NCI-H1417 (cell line): ENCODE measurements around the gene RNF17.
"Not testable (repeated sequence)": the region's sequence is repeated elsewhere in the genome, so short reads cannot be mapped to it uniquely, and the experiment has no call there.

Source experiments
- DNase-seq, 3 experiments: peaks; one replicate each; lab custom pipeline; 2025; lab: John Stamatoyannopoulos, UW

The RNF17 gene

DNA sequence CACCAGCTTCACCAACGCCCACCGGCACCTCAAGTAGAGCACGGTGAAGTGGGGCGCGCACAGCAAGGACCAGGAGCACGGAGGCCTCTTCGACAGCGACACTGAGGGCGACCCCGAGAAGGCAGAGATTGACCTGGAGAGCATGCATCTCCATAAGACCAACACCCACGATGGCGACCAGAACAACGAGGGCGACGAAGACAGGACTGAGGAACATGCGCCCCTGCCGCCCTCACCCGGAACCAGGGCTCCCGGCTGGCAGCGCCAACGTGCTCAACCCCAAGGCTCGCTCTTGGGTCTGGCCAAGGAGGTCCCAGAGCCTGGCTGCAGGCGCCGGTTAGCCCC, 18.5 kb upstream of the RNF17 start:
- no peak for DNase-seq

DNA sequence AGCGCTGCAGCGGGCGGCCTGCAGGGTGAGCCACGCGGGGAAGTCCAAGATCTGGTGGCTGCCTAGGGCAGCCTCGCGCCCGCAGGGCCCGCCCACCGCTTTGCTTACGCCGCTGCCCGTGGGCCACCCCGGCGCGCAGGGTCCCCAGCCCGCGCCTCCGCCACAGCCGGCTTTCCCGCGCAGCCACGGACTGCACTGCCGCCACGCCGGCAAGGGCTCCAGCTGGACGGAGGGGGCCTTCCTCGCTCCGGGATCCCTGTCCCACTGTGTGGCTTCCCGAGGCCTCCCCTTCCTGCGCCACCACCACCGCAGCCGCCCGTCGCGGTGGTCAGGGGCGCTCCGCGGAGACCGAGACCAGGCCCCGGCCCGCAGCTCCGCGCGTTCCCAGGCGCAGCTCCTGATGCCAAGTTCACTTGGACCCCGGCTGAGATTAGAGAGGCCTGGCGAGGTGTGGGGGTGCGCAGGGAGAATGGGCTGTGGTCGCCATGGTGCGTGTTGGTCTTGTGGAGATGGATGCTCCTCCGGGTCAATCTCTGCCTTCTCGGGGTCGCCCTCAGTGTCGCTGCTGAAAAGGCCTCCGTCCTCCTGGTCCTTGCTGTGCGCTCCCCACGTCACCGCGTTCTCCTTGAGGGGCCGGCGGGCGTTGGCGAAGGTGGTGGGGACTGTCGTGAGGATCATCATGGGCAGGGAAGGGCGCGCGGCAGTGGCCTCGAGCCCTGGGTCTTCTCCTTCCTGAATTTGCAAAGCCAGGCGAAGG, 17.9 kb upstream of the RNF17 start:
- no peak for DNase-seq

GRCh38 chr13:24746618-24747247, 17.2 kb upstream of the RNF17 start:
- no peak for DNase-seq

- DNase-seq, result peak; percentile 21 to 57 (median 37)
These were observed 16.5 kb upstream of the RNF17 start for GRCh38 chr13:24747248-24748060.

DNA sequence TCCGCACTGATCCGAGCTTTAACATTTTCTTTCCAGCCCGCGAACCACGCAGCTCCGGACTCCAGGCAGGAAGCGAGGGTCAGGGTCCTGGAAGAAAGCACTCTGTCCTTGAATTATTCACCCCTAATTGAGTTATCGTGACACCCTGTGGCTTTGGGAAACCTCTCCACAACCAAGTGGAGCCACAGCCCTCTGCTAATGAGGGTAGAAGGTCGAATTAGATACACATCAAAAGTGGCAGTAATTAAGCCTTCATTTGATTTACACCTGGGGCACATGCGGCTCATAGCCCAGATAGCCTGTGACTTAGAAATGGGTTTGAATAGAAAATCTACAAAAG, 15.9 kb upstream of the RNF17 start:
- peak in 2 of 3 experiments; percentile 50 to 71 for DNase-seq

GRCh38 chr13:24759197-24759596, 4.8 kb upstream of the RNF17 start:
- DNase-seq, result no peak

DNA sequence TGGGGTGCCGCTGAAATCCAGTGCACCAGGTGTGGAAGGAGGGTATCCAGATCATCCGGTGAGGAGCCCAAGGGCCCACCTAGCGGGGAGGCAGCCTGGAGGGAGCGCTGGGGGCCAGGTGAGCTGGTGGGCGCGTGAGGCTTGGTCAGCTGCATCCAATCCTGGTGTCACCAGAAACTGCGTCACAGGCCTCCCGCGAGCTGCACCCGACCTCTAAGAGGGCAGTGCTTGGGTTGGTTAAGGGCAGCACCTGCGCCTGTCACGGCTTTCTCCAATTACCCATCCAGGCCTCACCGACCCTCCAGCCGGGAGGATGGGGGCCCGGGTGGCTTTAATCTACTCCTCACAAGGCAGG, 284 bp downstream of the RNF17 start:
- no peak for DNase-seq

DNA sequence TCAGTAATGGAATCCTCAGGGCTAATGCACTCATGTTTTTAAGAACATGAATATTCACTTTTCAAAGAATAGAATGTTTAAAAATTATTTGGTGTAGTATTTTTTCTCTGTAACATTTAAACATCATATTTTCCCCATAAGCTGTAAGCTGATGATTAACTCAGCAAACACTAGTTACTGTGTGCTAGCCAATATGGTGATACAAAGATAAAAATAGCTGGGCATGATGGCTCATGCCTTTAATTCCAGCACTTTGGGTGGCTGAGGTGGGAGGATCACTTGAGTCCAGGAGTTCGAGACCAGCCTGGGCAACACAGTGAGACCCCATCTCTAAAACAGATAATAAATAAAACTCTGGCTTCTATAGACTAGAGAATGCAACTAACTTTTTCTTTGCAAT, 13.2 kb downstream of the RNF17 start:
- DNase-seq, result no peak

GRCh38 chr13:24784319-24784718, 20.4 kb downstream of the RNF17 start:
- DNase-seq, result no peak

- no peak for DNase-seq
These were observed 24.6 kb downstream of the RNF17 start for GRCh38 chr13:24788538-24788937.

DNA sequence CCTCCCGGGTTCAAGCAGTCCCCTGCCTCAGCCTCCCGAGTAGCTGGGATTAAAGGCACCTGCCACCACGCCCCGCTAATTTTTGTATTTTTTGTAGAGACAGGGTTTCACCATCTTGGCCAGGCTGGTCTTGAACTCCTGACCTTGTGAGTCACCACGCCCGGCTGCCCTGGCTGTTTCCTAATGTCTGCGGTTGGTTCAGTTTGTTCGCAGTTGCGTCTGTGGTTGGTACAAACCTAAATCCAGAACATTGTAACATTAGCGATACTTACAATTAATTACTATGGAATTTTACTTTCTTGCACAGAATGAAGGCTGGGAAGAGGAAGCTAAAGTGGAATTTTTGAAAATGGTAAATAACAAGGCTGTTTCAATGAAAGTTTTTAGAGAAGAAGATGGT, 38.1 kb downstream of the RNF17 start:
- DNase-seq, result no peak

DNA sequence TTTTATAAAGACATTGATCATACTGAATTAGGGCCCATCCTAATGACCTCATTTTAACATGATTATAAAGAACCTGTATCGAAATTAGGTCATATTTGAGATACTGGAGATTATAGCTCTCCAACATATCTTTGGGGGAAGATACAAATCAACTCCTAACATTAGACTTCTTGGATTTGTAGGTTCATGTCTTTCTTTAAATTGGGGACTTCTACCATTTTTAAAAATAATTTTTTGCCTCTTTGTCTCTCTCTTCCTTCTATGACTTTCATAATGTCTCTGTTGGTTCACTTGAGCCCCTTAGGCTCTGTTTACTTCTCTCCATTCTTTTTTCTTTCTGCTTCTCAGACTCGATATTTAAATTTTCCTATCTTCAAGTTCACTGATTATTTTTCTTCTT, 57.2 kb downstream of the RNF17 start:
- no peak for DNase-seq

- DNase-seq, result no peak
These were observed 58.7 kb downstream of the RNF17 start for GRCh38 chr13:24822640-24823039.

DNA sequence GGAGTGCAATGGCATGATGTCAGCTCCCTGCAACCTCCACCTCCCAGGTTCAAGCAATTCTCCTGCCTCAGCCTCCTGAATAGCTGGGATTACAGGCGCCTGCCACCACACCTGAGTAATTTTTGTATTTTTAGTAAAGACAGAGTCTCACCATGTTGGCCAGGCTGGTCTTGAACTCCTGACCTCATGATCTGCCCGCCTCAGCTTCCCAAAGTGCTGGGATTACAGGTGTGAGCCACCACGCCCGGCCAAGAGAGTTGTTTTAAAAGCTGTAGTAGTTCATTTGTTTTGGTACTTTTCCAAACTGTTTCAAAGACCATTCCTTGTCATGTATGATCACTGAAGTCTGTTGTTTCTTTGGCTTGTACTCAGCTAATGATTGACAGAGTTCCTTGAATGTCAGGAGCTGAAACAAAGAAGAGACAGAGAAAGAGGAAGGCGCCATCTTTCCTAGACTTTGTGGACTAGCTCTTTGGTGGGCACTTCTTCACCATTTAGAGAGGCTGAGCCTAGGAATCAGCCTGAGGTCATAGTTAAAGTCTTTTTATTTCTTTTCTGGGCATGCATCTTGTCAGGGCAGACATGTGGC, 59.2 kb downstream of the RNF17 start:
- DNase-seq, result not testable (repeated sequence)

DNA sequence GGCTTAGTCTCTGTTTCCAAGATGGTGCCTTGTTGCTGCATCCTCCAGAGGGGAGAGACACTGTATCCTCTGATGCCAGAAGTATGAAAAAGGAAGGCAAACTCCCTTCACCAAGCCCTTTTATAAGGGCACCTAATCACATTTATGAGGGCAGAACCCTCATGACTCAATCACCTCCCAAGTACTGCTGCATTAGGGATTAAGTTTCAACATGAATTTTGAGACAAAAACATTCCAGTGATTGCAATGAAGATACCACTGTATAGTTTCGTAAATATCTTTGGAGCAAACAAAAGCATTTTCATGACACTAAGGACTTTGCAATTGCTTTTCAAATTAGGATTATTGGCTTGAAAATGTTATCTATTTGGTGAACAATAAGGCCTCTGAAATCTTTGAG, 63.8 kb downstream of the RNF17 start:
- no peak for DNase-seq

GRCh38 chr13:24834902-24835510, 71.0 kb downstream of the RNF17 start:
- DNase-seq, result peak in 2 of 3 experiments; percentile 20 to 87

DNA sequence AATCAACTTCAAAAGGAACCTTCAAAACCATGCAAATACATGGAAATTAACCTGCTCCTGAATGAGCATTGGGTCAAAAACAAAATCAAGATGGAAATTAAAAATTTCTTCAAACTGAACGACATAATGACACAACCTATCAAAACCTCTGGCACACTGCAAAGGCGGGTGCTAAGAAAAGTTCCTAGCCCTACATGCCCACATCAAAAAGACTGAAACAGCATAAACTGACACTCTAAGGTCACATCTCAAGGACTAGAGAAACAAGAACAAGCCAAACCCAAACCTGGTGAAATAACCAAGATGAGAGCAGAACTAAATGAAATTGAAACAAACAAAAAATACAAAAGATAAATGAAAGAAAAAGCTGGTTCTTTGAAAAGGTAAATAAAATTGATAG, 73.6 kb downstream of the RNF17 start:
- not testable (repeated sequence) for DNase-seq

- no peak for DNase-seq
These were observed 78.7 kb downstream of the RNF17 start for GRCh38 chr13:24842549-24843274.

- DNase-seq, result no peak
These were observed 87.6 kb downstream of the RNF17 start for GRCh38 chr13:24851546-24851945.

DNA sequence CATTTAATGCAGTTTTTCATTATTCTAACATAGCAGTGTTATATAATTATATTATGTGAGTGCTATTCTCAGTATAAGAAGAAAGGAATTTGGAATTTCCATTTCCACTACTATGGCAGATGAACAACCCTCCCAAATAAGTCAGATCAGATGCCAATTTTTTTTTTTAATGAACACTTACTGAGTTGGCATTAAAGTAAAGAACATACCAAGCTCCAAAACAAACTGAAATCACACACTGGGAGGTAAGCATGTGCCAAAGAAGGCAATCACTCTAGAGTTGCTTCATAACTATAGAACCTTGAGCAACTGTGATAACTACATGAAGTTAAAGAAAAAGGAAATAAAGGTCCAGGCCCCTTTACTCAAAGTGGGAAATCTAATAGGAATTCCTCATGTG, 90.3 kb downstream of the RNF17 start:
- DNase-seq, result no peak

GRCh38 chr13:24858953-24859352, 95.0 kb downstream of the RNF17 start:
- no peak for DNase-seq

- no peak for DNase-seq
These were observed 96.8 kb downstream of the RNF17 start for GRCh38 chr13:24860770-24861169.
